Heart left ventricle (tissue), 13 donors: ENCODE data around the gene CLCN6.

Source experiments
- CTCF ChIP-seq, 12 donors: fragments of 200-600 bp; sonication (generic) in 4 of 12; IDR thresholded peaks; one replicate each; pipeline versions ENCODE4 v1.5.0 to v1.8.0; 2018 to 2022; ENCODE audit warnings: antibody characterized with exemption in 12 of 12, mild to moderate bottlenecking in 5 of 12
- POLR2A ChIP-seq, 2 donors: fragments of 450-650 bp; IDR thresholded peaks; one replicate each; pipeline ENCODE4 v1.6.1; 2017; ENCODE audit warnings: antibody characterized with exemption in 2 of 2, mild to moderate bottlenecking in 2 of 2, moderate library complexity in 2 of 2
- donor health status: ischemic (EF 13 %, LVEDD 7.1; RV severe dilation, severe dysfunction).
- donor health status: DM: no; HTN: yes; CAD: no.
- donor health status: DM: no; HTN: no; CAD: no.
- donor health status: ischemic (EF 25% LVEDD 6.9; RV normal size, moderate dysfunction).
- donor health status: ischemic (EF 25% LVEDD 5.7; RV mildly dilated, moderate dysfunction).
- donor health status: ischemic (EF 35%, LVEDD 5.7; RV mildly dilated, moderate dysfunction).
- donor health status: nonischemic (EF 11% LVEDD 7.7; RV severe dilation, severe dysfunction).
- donor health status: DM: yes; HTN: yes; CAD: no.
- donor health status: PGD.
- donor health status: ischemic (EF 29% LVEDD 5.4; RV normal size, mild dysfunction).
- donor health status: nonischemic (EF 23%, LVEDD 6.1; RV moderate dilation, normal function).

- TF ChIP-seq CTCF (IDR thresholded peaks at IDR 0.05), result no peak
- TF ChIP-seq POLR2A (IDR thresholded peaks at IDR 0.05), result no peak
Measured at GRCh38 chr1:11792106-11792505, 13.9 kb upstream of the CLCN6 start.
